Measurements from ENCODE around the gene TTLL8.
"Not testable (repeated sequence)": the region's sequence is repeated elsewhere in the genome, so short reads cannot be mapped to it uniquely, and the experiment has no call there.

The TTLL8 gene

GRCh38 chr22:49991907-49992533 lies 66.1 kb downstream of the TTLL8 start:
- Histone ChIP-seq H3K4me1 (ENCODE audit: control insufficient read depth, insufficient read depth, low read length) (no peaks in the 10 kb centered on the region), H3K27me3 (ENCODE audit: control insufficient read depth in 1 of 2, insufficient read depth in 2 of 2, low read length in 2 of 2) (no peaks in the 10 kb centered on the region), H3K4me3 (ENCODE audit: low read length in 2 of 2) (no peak overlapping the region), H3K27ac (ENCODE audit: low read length) (no peak overlapping the region), H3K9ac (ENCODE audit: low read length in 2 of 2) (no peak overlapping the region), H3K9me3 (ENCODE audit: control insufficient read depth in 2 of 2, low read length in 2 of 2) (peaks cover 3 to 10% of the 10 kb centered on the region in 2 donors), H3K36me3 (ENCODE audit: control insufficient read depth in 2 of 2, insufficient read depth in 2 of 2, low read length in 2 of 2) (no peaks in the 10 kb centered on the region)

GRCh38 chr22:49991167-49991566 lies 66.9 kb downstream of the TTLL8 start:
- Histone ChIP-seq H3K9ac (ENCODE audit: low read length in 2 of 2) (no peak overlapping the region), H3K4me3 (ENCODE audit: low read length in 2 of 2) (no peak overlapping the region), H3K27ac (ENCODE audit: low read length) (no peak overlapping the region), H3K36me3 (ENCODE audit: control insufficient read depth in 2 of 2, insufficient read depth in 2 of 2, low read length in 2 of 2) (no peaks in the 10 kb centered on the region), H3K4me1 (ENCODE audit: control insufficient read depth, insufficient read depth, low read length) (no peaks in the 10 kb centered on the region), H3K27me3 (ENCODE audit: control insufficient read depth in 1 of 2, insufficient read depth in 2 of 2, low read length in 2 of 2) (no peaks in the 10 kb centered on the region), H3K9me3 (ENCODE audit: control insufficient read depth in 2 of 2, low read length in 2 of 2) (peaks cover 6 to 10% of the 10 kb centered on the region in 2 donors)

GRCh38 chr22:49989826-49990225 lies 68.3 kb downstream of the TTLL8 start:
- not testable (repeated sequence) for H3K27ac ChIP-seq (ENCODE audit: low read length); H3K4me1 ChIP-seq (ENCODE audit: control insufficient read depth, insufficient read depth, low read length); H3K9ac ChIP-seq (ENCODE audit: low read length in 2 of 2); H3K36me3 ChIP-seq (ENCODE audit: control insufficient read depth in 2 of 2, insufficient read depth in 2 of 2, low read length in 2 of 2); H3K27me3 ChIP-seq (ENCODE audit: control insufficient read depth in 1 of 2, insufficient read depth in 2 of 2, low read length in 2 of 2); H3K4me3 ChIP-seq (ENCODE audit: low read length in 2 of 2); H3K9me3 ChIP-seq (ENCODE audit: control insufficient read depth in 2 of 2, low read length in 2 of 2)

- Histone ChIP-seq H3K36me3 (ENCODE audit: control insufficient read depth in 2 of 2, insufficient read depth in 2 of 2, low read length in 2 of 2) (no peaks in the 10 kb centered on the region), H3K9ac (ENCODE audit: low read length in 2 of 2) (no peak overlapping the region), H3K9me3 (ENCODE audit: control insufficient read depth in 2 of 2, low read length in 2 of 2) (peaks cover 6 to 7% of the 10 kb centered on the region in 2 donors), H3K4me1 (ENCODE audit: control insufficient read depth, insufficient read depth, low read length) (no peaks in the 10 kb centered on the region), H3K4me3 (ENCODE audit: low read length in 2 of 2) (no peak overlapping the region), H3K27ac (ENCODE audit: low read length) (no peak overlapping the region), H3K27me3 (ENCODE audit: control insufficient read depth in 1 of 2, insufficient read depth in 2 of 2, low read length in 2 of 2) (peaks cover 8 to 21% of the 10 kb centered on the region in 2 donors)
Measured at GRCh38 chr22:49986325-49986724, 71.8 kb downstream of the TTLL8 start.

- H3K9me3 ChIP-seq (ENCODE audit: control insufficient read depth in 2 of 2, low read length in 2 of 2), result peaks cover 0 to 4% of the 10 kb centered on the region in 2 donors
- H3K4me3 ChIP-seq (ENCODE audit: low read length in 2 of 2), result no peak overlapping the region
- no peak overlapping the region for H3K9ac ChIP-seq (ENCODE audit: low read length in 2 of 2)
- H3K36me3 ChIP-seq (ENCODE audit: control insufficient read depth in 2 of 2, insufficient read depth in 2 of 2, low read length in 2 of 2), result no peaks in the 10 kb centered on the region
- no peak overlapping the region for H3K27ac ChIP-seq (ENCODE audit: low read length)
- no peaks in the 10 kb centered on the region for H3K4me1 ChIP-seq (ENCODE audit: control insufficient read depth, insufficient read depth, low read length)
- peaks cover 8 to 21% of the 10 kb centered on the region in 2 donors for H3K27me3 ChIP-seq (ENCODE audit: control insufficient read depth in 1 of 2, insufficient read depth in 2 of 2, low read length in 2 of 2)
Measured at GRCh38 chr22:49983148-49984042, 74.7 kb downstream of the TTLL8 start.

- not testable (repeated sequence) for H3K4me3 ChIP-seq (ENCODE audit: low read length in 2 of 2); H3K9ac ChIP-seq (ENCODE audit: low read length in 2 of 2); H3K27ac ChIP-seq (ENCODE audit: low read length); H3K4me1 ChIP-seq (ENCODE audit: control insufficient read depth, insufficient read depth, low read length); H3K36me3 ChIP-seq (ENCODE audit: control insufficient read depth in 2 of 2, insufficient read depth in 2 of 2, low read length in 2 of 2); H3K9me3 ChIP-seq (ENCODE audit: control insufficient read depth in 2 of 2, low read length in 2 of 2)
- peaks cover 8 to 21% of the 10 kb centered on the region in 2 donors for H3K27me3 ChIP-seq (ENCODE audit: control insufficient read depth in 1 of 2, insufficient read depth in 2 of 2, low read length in 2 of 2)
Measured at GRCh38 chr22:49981799-49982198, 76.3 kb downstream of the TTLL8 start.

GRCh38 chr22:49979587-49980264 lies 78.4 kb downstream of the TTLL8 start:
- no peak overlapping the region for H3K9ac ChIP-seq (ENCODE audit: low read length in 2 of 2)
- no peaks in the 10 kb centered on the region for H3K4me1 ChIP-seq (ENCODE audit: control insufficient read depth, insufficient read depth, low read length)

GRCh38 chr22:49977578-49977977 lies 80.5 kb downstream of the TTLL8 start:
- H3K4me1 ChIP-seq (ENCODE audit: control insufficient read depth, insufficient read depth, low read length), result no peaks in the 10 kb centered on the region

More at GRCh38 chr22:49979587-49980264, 78.4 kb downstream of the TTLL8 start:
- no peaks in the 10 kb centered on the region for H3K36me3 ChIP-seq (ENCODE audit: control insufficient read depth in 2 of 2, insufficient read depth in 2 of 2, low read length in 2 of 2)
- H3K27me3 ChIP-seq (ENCODE audit: control insufficient read depth in 1 of 2, insufficient read depth in 2 of 2, low read length in 2 of 2), result peaks cover 8 to 21% of the 10 kb centered on the region in 2 donors
- H3K4me3 ChIP-seq (ENCODE audit: low read length in 2 of 2), result no peak overlapping the region
- no peak overlapping the region for H3K27ac ChIP-seq (ENCODE audit: low read length)
- H3K9me3 ChIP-seq (ENCODE audit: control insufficient read depth in 2 of 2, low read length in 2 of 2), result no peaks in the 10 kb centered on the region

GRCh38 chr22:49976439-49977175 lies 81.5 kb downstream of the TTLL8 start:
- Histone ChIP-seq H3K9ac (ENCODE audit: low read length in 2 of 2) (no peak overlapping the region), H3K27me3 (ENCODE audit: control insufficient read depth in 1 of 2, insufficient read depth in 2 of 2, low read length in 2 of 2) (no peaks in the 10 kb centered on the region), H3K4me3 (ENCODE audit: low read length in 2 of 2) (no peak overlapping the region), H3K4me1 (ENCODE audit: control insufficient read depth, insufficient read depth, low read length) (peaks cover 3% of the 10 kb centered on the region), H3K27ac (ENCODE audit: low read length) (no peak overlapping the region), H3K36me3 (ENCODE audit: control insufficient read depth in 2 of 2, insufficient read depth in 2 of 2, low read length in 2 of 2) (no peaks in the 10 kb centered on the region), H3K9me3 (ENCODE audit: control insufficient read depth in 2 of 2, low read length in 2 of 2) (no peaks in the 10 kb centered on the region)

More at GRCh38 chr22:49977578-49977977, 80.5 kb downstream of the TTLL8 start:
- H3K9ac ChIP-seq (ENCODE audit: low read length in 2 of 2), result no peak overlapping the region
- H3K9me3 ChIP-seq (ENCODE audit: control insufficient read depth in 2 of 2, low read length in 2 of 2), result no peaks in the 10 kb centered on the region
- H3K27ac ChIP-seq (ENCODE audit: low read length), result no peak overlapping the region
- peaks cover under 1 to 4% of the 10 kb centered on the region in 2 donors for H3K27me3 ChIP-seq (ENCODE audit: control insufficient read depth in 1 of 2, insufficient read depth in 2 of 2, low read length in 2 of 2)
- no peak overlapping the region for H3K4me3 ChIP-seq (ENCODE audit: low read length in 2 of 2)
- no peaks in the 10 kb centered on the region for H3K36me3 ChIP-seq (ENCODE audit: control insufficient read depth in 2 of 2, insufficient read depth in 2 of 2, low read length in 2 of 2)

All from stomach smooth muscle (tissue), 2 donors.